Colonic mucosa (tissue), 4 donors: Measurements from ENCODE around the gene SNRNP70. TPM values are rescaled to one million over a fixed set of nuclear protein-coding genes. Genes with fewer than 3 reads are reported as not detected.

Source experiments
- DNase-seq: peaks from one replicate; pipeline ENCODE4 v3.0.0-alpha.2; 2020
- H3K27ac ChIP-seq: fragments of 200-600 bp; one replicate; pipeline ENCODE4 v1.8.0; 2021
- H3K27me3 ChIP-seq: fragments of 200-600 bp; one replicate; pipeline ENCODE4 v1.8.0; 2021
- H3K36me3 ChIP-seq: fragments of 200-600 bp; one replicate; pipeline ENCODE4 v1.8.0; 2021
- H3K4me1 ChIP-seq: fragments of 200-600 bp; one replicate; pipeline ENCODE4 v1.8.0; 2021; ENCODE audit warnings: mild to moderate bottlenecking
- H3K4me3 ChIP-seq: fragments of 200-600 bp; one replicate; pipeline ENCODE4 v1.8.0; 2021
- H3K9ac ChIP-seq, 2 donors: one replicate each; pipeline ENCODE4 v1.7.0; 2013; ENCODE audit warnings: control low read depth in 2 of 2, low read depth in 2 of 2, low read length in 2 of 2
- H3K9me3 ChIP-seq: fragments of 200-600 bp; one replicate; pipeline ENCODE4 v1.8.0; 2021
- CTCF ChIP-seq: fragments of 200-600 bp; IDR thresholded peaks from one replicate; pipeline ENCODE4 v1.8.0; 2022; ENCODE audit warnings: antibody characterized with exemption, mild to moderate bottlenecking
- intact Hi-C: fragments of 100-400 bp; cut with DNase I; formaldehyde crosslinking; loops from one replicate; pipeline ENCODE4 v1.14.1; 2022
- total RNA-seq, 2 donors: library from RNA; stranded (reverse); fragmentation: NEBNext Ultra II Directional in 1 of 2; extraction: Animal tissue kit (Norgen Biotek cat#: 25700) in 1 of 2; gene quantifications; one replicate each; pipeline ENCODE4 v1.2.1, GENCODE V29; 2021
- donor health status: healthy.
- donor health status: DM: no; HTN: no; CAD: no.
- donor health status: DM: no; HTN: no; CAD: no.

The SNRNP70 gene
- total RNA-seq, 2 donors from 2014 or later: 124 to 204 TPM

- Histone ChIP-seq H3K9me3 (no peaks in the 10 kb centered on the region), H3K27me3 (no peaks in the 10 kb centered on the region), H3K9ac (no peak overlapping the region), H3K4me3 (no peak overlapping the region), H3K4me1 (peaks cover 25% of the 10 kb centered on the region), H3K36me3 (no peaks in the 10 kb centered on the region), H3K27ac (no peak overlapping the region)
- TF ChIP-seq CTCF: no peak
- intact Hi-C loops: no loop called here
- peak; percentile 42 for DNase-seq
Measured at GRCh38 chr19:49116544-49116943, 31.3 kb downstream of the SNRNP70 start.

- H3K27me3 ChIP-seq: no peaks in the 10 kb centered on the region
- peak overlapping the region; percentile 68 for H3K4me3 ChIP-seq
- intact Hi-C loops: no loop called here
- H3K36me3 ChIP-seq: no peaks in the 10 kb centered on the region
- no peaks in the 10 kb centered on the region for H3K9me3 ChIP-seq
- peak overlapping the region; percentile 85 to 92 for H3K9ac ChIP-seq
- peak; percentile 45 for DNase-seq
- peaks cover 25% of the 10 kb centered on the region for H3K4me1 ChIP-seq
- TF ChIP-seq CTCF: no peak
- H3K27ac ChIP-seq: peak overlapping the region; percentile 96
Measured at GRCh38 chr19:49117677-49118564, 32.7 kb downstream of the SNRNP70 start.

DNA sequence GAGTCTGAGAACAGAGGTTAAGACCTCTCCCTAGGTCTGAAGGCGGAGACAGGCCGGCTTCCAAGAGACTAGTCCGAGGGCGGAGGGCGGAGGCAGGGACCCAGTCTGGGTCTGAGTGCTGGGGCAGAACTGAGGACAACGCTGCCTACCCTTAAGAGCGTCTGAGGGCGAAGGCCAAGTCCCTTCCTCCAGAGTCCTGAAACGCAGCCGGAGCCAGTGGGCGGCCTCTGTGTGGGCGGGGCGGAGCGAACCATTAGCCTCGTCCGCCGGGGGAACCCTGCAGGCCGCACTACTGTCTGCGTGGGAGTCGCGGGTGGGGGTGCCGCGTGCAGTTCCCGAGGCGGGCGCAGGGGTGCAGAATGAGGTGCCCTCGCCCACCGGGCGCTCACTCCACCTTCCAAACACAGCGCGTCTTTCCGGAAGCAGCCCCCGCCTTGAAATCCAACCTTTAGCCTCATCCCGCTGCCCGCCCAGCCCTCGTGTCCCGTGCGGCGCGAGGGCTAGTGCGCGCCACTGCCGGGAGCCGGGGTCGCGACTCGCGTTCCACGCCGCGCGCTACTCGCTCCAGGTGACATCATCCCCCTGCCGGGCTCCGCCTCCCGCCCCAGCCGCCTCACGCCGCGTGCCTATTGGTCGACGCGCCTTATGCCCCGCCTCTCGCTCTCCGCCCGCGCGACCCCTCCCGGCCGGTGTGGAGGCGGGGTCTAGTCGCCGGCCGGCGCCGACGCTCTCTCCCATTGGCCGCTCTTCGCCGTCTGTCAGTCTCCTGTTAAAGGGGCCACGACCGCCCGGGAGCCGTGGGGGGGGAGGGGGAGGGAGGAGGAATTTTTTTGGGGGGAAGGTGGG lies 33.5 kb downstream of the SNRNP70 start, which contains the start of gene C19orf73:
Gene C19orf73, minus strand, starts transcription at position 579 of the 846 bp plus-strand sequence. Its CDS starts 121 bp downstream, at position 458.
- Histone ChIP-seq H3K27ac (peak within 1 kb of the TSS; percentile 96), H3K4me3 (peak within 1 kb of the TSS; percentile 68), H3K27me3 (no peaks in the 10 kb centered on the region), H3K9ac (peak within 1 kb of the TSS; percentile 85 to 92), H3K9me3 (no peaks in the 10 kb centered on the region), H3K36me3 (no peaks in the 10 kb centered on the region), H3K4me1 (peaks cover 20% of the 10 kb centered on the region)
- intact Hi-C loops: no loop called here
- DNase-seq: peak; percentile 96
- TF ChIP-seq CTCF: no peak

DNA sequence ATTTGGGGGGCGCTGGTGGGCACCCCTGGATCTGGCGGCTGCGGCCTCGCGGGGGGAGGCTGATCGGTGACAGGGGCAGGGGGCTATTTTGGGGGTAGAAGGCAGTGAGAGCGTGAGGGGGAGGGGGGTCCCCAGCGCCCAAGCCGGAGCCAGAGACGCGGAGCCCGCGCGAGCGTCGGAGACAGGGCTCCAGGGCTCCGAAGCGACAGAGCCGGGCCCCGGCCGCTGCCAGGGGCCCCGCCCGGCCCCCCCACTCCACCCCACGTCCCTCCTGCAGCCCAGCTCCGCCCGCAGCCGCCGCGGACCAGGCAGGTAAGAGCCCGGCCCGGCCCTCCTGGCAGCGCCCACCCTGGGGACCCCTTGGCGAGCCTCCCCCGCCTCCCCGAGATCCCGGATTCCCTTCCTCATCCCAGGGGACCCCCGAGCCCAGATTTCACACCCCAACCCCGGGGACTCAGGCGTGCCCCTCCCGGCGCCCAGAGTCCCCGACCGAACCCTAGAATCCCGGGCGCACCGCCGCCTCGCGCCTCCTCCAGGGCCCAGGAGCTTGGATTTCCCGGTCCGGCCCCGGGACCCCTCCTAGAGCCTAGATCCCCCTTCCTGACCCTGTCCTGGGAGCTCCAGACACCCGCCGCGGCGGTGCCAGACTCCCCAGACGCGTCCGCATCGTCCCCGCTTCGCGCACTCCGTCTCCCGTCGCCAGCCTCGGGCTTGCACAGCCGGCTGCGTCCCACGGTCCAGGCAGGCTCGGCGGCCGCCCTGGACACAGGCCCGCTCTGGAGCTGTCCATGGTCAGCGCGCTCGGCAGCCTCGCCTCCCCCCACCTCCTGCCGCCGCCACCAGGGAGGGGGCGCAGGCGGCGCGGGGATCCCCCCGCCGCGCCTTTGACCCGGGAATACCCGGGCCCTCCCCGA lies 34.4 kb downstream of the SNRNP70 start, which contains the start of gene PPFIA3:
Gene PPFIA3, plus strand, starts transcription at position 134 of the 914 bp plus-strand sequence. CDS start 8,330 bp downstream, outside the sequence.
- Histone ChIP-seq H3K27ac (peak within 1 kb of the TSS; percentile 96), H3K9me3 (no peaks in the 10 kb centered on the region), H3K4me1 (peaks cover 20% of the 10 kb centered on the region)

More for the DNA sequence above, 34.4 kb downstream of the SNRNP70 start, which contains the start of gene PPFIA3:
- peak; percentile 59 for DNase-seq
- H3K27me3 ChIP-seq: no peaks in the 10 kb centered on the region
- H3K36me3 ChIP-seq: no peaks in the 10 kb centered on the region
- no peak for TF ChIP-seq CTCF
- intact Hi-C loops: no loop called here
- peak within 1 kb of the TSS; percentile 68 for H3K4me3 ChIP-seq
- H3K9ac ChIP-seq: peak within 1 kb of the TSS; percentile 85 to 92
